HG02852 (cell line): ENCODE results near the gene MLLT1.

Experiments used
- ATAC-seq: cut with Tn5 transposase; IDR thresholded peaks from one replicate; pipeline ENCODE4 v1.9.1; 2021; ENCODE audit warnings: mild to moderate bottlenecking, moderate library complexity; ENCODE audit not compliant: unreplicated experiment

The MLLT1 gene

GRCh38 chr19:6260376-6260775, 19.4 kb downstream of the MLLT1 start:
- ATAC-seq, result no peak

GRCh38 chr19:6259312-6259861, 20.4 kb downstream of the MLLT1 start:
- no peak for ATAC-seq

- no peak for ATAC-seq
These were observed 20.9 kb downstream of the MLLT1 start for GRCh38 chr19:6258812-6259311.

- ATAC-seq, result no peak
These were observed 25.6 kb downstream of the MLLT1 start for GRCh38 chr19:6253954-6254733.

- ATAC-seq, result no peak
These were observed 27.7 kb downstream of the MLLT1 start for GRCh38 chr19:6252066-6252465.

GRCh38 chr19:6250909-6251308, 28.9 kb downstream of the MLLT1 start:
- ATAC-seq, result no peak

GRCh38 chr19:6250024-6250615, 29.7 kb downstream of the MLLT1 start:
- ATAC-seq, result no peak

- no peak for ATAC-seq
These were observed 30.5 kb downstream of the MLLT1 start for GRCh38 chr19:6249296-6249695.

GRCh38 chr19:6248844-6249243, 30.9 kb downstream of the MLLT1 start:
- no peak for ATAC-seq

- ATAC-seq, result no peak
These were observed 31.4 kb downstream of the MLLT1 start for GRCh38 chr19:6248341-6248740.

GRCh38 chr19:6247007-6247288, 32.8 kb downstream of the MLLT1 start:
- no peak for ATAC-seq

GRCh38 chr19:6246174-6247006, 33.4 kb downstream of the MLLT1 start:
- no peak for ATAC-seq

GRCh38 chr19:6242677-6243076, 37.1 kb downstream of the MLLT1 start:
- no peak for ATAC-seq

GRCh38 chr19:6241680-6242377, 37.9 kb downstream of the MLLT1 start:
- ATAC-seq, result no peak

GRCh38 chr19:6241056-6241455, 38.7 kb downstream of the MLLT1 start:
- ATAC-seq, result no peak

- no peak for ATAC-seq
These were observed 39.7 kb downstream of the MLLT1 start for GRCh38 chr19:6239871-6240676.

GRCh38 chr19:6239401-6239844, 40.4 kb downstream of the MLLT1 start:
- ATAC-seq, result no peak

- no peak for ATAC-seq
These were observed 41.0 kb downstream of the MLLT1 start for GRCh38 chr19:6238643-6239281.

GRCh38 chr19:6238256-6238642, 41.5 kb downstream of the MLLT1 start:
- no peak for ATAC-seq
